Myocyte (in vitro differentiated cells): ENCODE measurements around the gene JADE2. TPM values are rescaled to one million over a fixed set of nuclear protein-coding genes. Genes with fewer than 3 reads are reported as not detected.

Source experiments
- DNase-seq: peaks from one replicate; pipeline ENCODE4 v3.0.0-alpha.2; 2012; ENCODE audit warnings: low read depth
- total RNA-seq: library from RNA; depleted of rRNA; stranded (reverse); fragments of >200 nt; gene quantifications from 2 replicates; pipeline ENCODE4 v1.2.3, GENCODE V29; 2014

The JADE2 gene
- total RNA-seq, 1 donor from 2014 or later = 5.9 TPM

GRCh38 chr5:134626369-134627014 lies 101.0 kb downstream of the JADE2 start:
- DNase-seq = no peak

Other genes starting within 250 kb of the JADE2 start
- gene CDKL3, start 158.5 kb upstream of the JADE2 start, total RNA-seq = 2.7 and 3.7 TPM in 2 replicates
- gene UBE2B, start 154.1 kb upstream of the JADE2 start, total RNA-seq = 13.8 and 23.7 TPM in 2 replicates
- 19.2 and 23.5 TPM in 2 replicates for gene CDKN2AIPNL, start 113.8 kb upstream of the JADE2 start, total RNA-seq
- 75.6 and 80.3 TPM in 2 replicates for gene SAR1B, start 107.2 kb downstream of the JADE2 start, total RNA-seq
- gene SEC24A, start 123.1 kb downstream of the JADE2 start, total RNA-seq = 23.7 and 29.0 TPM in 2 replicates
- 22.0 and 22.6 TPM in 2 replicates for gene CAMLG, start 212.9 kb downstream of the JADE2 start, total RNA-seq
- 20.5 and 31.4 TPM in 2 replicates for gene DDX46, start 233.1 kb downstream of the JADE2 start, total RNA-seq